Neural cell (in vitro differentiated cells): ENCODE data around the gene APBA2.

Experiments
- EZH2 ChIP-seq: fragments of 200-600, 300-800 bp; shearing (Covaris generic), sonication (generic); IDR thresholded peaks from 2 replicates; pipeline ENCODE4 v1.6.1; 2014; ENCODE audit warnings: antibody characterized with exemption, low read length, borderline replicate concordance, mild to moderate bottlenecking; ENCODE audit not compliant: insufficient read depth, poor library complexity, severe bottlenecking
- POLR2AphosphoS5 ChIP-seq: IDR thresholded peaks from 2 replicates; pipeline ENCODE4 v1.6.1; 2012
- SMC3 ChIP-seq: fragments of 450-650 bp; conservative IDR thresholded peaks from 2 replicates; pipeline ENCODE4 v1.6.1; 2014; ENCODE audit warnings: antibody characterized with exemption, mild to moderate bottlenecking, moderate library complexity; ENCODE audit not compliant: poor library complexity
- TF ChIP-seq, protein P1 (sequence below): fragments of 450-650 bp; IDR thresholded peaks from 2 replicates; pipeline ENCODE4 v1.5.1; 2014; ENCODE audit warnings: antibody characterized with exemption, mild to moderate bottlenecking, moderate library complexity; ENCODE audit not compliant: poor library complexity, severe bottlenecking

DNA sequence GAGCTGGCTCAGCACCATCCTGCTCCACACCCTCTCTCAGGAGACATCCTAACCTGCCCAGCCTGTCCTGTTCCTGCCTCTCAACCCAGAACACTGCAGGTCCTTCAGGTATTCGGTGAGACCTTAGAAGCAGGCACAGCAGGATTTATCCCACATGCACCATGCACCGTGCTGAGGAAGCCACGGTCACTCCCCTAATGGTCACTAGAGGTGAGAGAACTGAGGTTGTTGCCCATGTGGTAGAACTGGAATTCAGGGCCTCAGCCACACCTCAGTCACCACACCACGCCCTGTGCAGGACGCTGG is 36.9 kb downstream of the APBA2 start:
- TF ChIP-seq, protein P1, sequence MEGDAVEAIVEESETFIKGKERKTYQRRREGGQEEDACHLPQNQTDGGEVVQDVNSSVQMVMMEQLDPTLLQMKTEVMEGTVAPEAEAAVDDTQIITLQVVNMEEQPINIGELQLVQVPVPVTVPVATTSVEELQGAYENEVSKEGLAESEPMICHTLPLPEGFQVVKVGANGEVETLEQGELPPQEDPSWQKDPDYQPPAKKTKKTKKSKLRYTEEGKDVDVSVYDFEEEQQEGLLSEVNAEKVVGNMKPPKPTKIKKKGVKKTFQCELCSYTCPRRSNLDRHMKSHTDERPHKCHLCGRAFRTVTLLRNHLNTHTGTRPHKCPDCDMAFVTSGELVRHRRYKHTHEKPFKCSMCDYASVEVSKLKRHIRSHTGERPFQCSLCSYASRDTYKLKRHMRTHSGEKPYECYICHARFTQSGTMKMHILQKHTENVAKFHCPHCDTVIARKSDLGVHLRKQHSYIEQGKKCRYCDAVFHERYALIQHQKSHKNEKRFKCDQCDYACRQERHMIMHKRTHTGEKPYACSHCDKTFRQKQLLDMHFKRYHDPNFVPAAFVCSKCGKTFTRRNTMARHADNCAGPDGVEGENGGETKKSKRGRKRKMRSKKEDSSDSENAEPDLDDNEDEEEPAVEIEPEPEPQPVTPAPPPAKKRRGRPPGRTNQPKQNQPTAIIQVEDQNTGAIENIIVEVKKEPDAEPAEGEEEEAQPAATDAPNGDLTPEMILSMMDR, result no peak
- TF ChIP-seq EZH2 (no peak), SMC3 (no peak), POLR2AphosphoS5 (no peak)
